Glutamatergic neuron (in vitro differentiated cells): ENCODE measurements around the gene EFCAB8. TPM values are rescaled to one million over a fixed set of nuclear protein-coding genes. Genes with fewer than 3 reads are reported as not detected.

Experiments
- DNase-seq: peaks from one replicate; pipeline ENCODE4 v3.0.0; 2022
- H3K27ac Mint-ChIP-seq: one replicate; pipeline ENCODE4 v1.8.0; 2020; ENCODE audit warnings: mild to moderate bottlenecking, mixed read lengths, inconsistent platforms; ENCODE audit not compliant: unreplicated experiment
- H3K27me3 Mint-ChIP-seq: one replicate; pipeline ENCODE4 v1.8.0; 2020; ENCODE audit warnings: mild to moderate bottlenecking, moderate library complexity, mixed read lengths, inconsistent platforms; ENCODE audit not compliant: unreplicated experiment
- H3K36me3 Mint-ChIP-seq: one replicate; pipeline ENCODE4 v1.8.0; 2020; ENCODE audit warnings: mild to moderate bottlenecking, mixed read lengths, inconsistent platforms; ENCODE audit not compliant: unreplicated experiment
- H3K4me1 Mint-ChIP-seq: one replicate; pipeline ENCODE4 v1.8.0; 2020; ENCODE audit warnings: mild to moderate bottlenecking, low read depth, mixed read lengths, inconsistent platforms; ENCODE audit not compliant: unreplicated experiment
- H3K4me3 Mint-ChIP-seq: one replicate; pipeline ENCODE4 v1.8.0; 2020; ENCODE audit warnings: mild to moderate bottlenecking, mixed read lengths, inconsistent platforms; ENCODE audit not compliant: unreplicated experiment
- H3K9me3 Mint-ChIP-seq: one replicate; pipeline ENCODE4 v1.8.0; 2020; ENCODE audit warnings: mild to moderate bottlenecking, moderate library complexity, mixed read lengths, inconsistent platforms; ENCODE audit not compliant: unreplicated experiment
- CTCF ChIP-seq: fragments of 200-600 bp; sonication (generic); IDR thresholded peaks from one replicate; pipeline ENCODE4 v1.5.0; 2021; ENCODE audit not compliant: partially characterized antibody, unreplicated experiment
- total RNA-seq: library from RNA; stranded (reverse); fragmentation: NEBNext Ultra II Directional; extraction: Animal tissue kit (Norgen Biotek cat#: 25700); gene quantifications from one replicate; pipeline ENCODE4 v1.2.1, GENCODE V29; 2021; ENCODE audit not compliant: unreplicated experiment

Gene EFCAB8
- total RNA-seq, 1 donor from 2014 or later: not detected

- H3K27me3 Mint-ChIP-seq: no peaks in the 10 kb centered on the region
- no peak for DNase-seq
- no peaks in the 10 kb centered on the region for H3K4me1 Mint-ChIP-seq
- no peak overlapping the region for H3K27ac Mint-ChIP-seq
- peaks cover 2% of the 10 kb centered on the region for H3K9me3 Mint-ChIP-seq
- no peaks in the 10 kb centered on the region for H3K36me3 Mint-ChIP-seq
- no peak for TF ChIP-seq CTCF
- H3K4me3 Mint-ChIP-seq: no peak overlapping the region
These were observed 71.5 kb downstream of the EFCAB8 start for GRCh38 chr20:32930181-32930580.

GRCh38 chr20:32930701-32931100 is 72.0 kb downstream of the EFCAB8 start:
- H3K27ac Mint-ChIP-seq: no peak overlapping the region
- H3K36me3 Mint-ChIP-seq: no peaks in the 10 kb centered on the region
- H3K9me3 Mint-ChIP-seq: peaks cover 2% of the 10 kb centered on the region
- no peak for DNase-seq
- no peaks in the 10 kb centered on the region for H3K4me1 Mint-ChIP-seq
- no peak overlapping the region for H3K4me3 Mint-ChIP-seq
- TF ChIP-seq CTCF: no peak
- H3K27me3 Mint-ChIP-seq: no peaks in the 10 kb centered on the region

GRCh38 chr20:32934580-32934979 is 75.9 kb downstream of the EFCAB8 start:
- H3K9me3 Mint-ChIP-seq: no peaks in the 10 kb centered on the region
- H3K36me3 Mint-ChIP-seq: no peaks in the 10 kb centered on the region
- no peaks in the 10 kb centered on the region for H3K27me3 Mint-ChIP-seq
- H3K4me1 Mint-ChIP-seq: no peaks in the 10 kb centered on the region
- DNase-seq: no peak
- no peak for TF ChIP-seq CTCF
- H3K4me3 Mint-ChIP-seq: no peak overlapping the region
- H3K27ac Mint-ChIP-seq: no peak overlapping the region

GRCh38 chr20:32941155-32941885 is 82.6 kb downstream of the EFCAB8 start:
- no peak overlapping the region for H3K27ac Mint-ChIP-seq
- H3K36me3 Mint-ChIP-seq: no peaks in the 10 kb centered on the region
- no peaks in the 10 kb centered on the region for H3K4me1 Mint-ChIP-seq
- H3K9me3 Mint-ChIP-seq: no peaks in the 10 kb centered on the region
- DNase-seq: no peak
- no peak for TF ChIP-seq CTCF
- H3K27me3 Mint-ChIP-seq: no peaks in the 10 kb centered on the region
- no peak overlapping the region for H3K4me3 Mint-ChIP-seq

GRCh38 chr20:32943490-32944052 is 84.8 kb downstream of the EFCAB8 start:
- Mint-ChIP-seq H3K27me3 (peaks cover 2% of the 10 kb centered on the region), H3K4me1 (no peaks in the 10 kb centered on the region), H3K27ac (no peak overlapping the region), H3K9me3 (no peaks in the 10 kb centered on the region), H3K4me3 (no peak overlapping the region), H3K36me3 (no peaks in the 10 kb centered on the region)
- TF ChIP-seq CTCF: no peak
- DNase-seq: no peak
